HG03521 (cell line): Measurements from ENCODE around the gene MYOG.

Source experiments
- ATAC-seq: cut with Tn5 transposase; IDR thresholded peaks from one replicate; pipeline ENCODE4 v1.9.1; 2021; ENCODE audit warnings: mild to moderate bottlenecking, moderate library complexity; ENCODE audit not compliant: unreplicated experiment

Gene MYOG

GRCh38 chr1:203117611-203118575 lies 32.1 kb upstream of the MYOG start:
- no peak for ATAC-seq

- ATAC-seq = no peak
Observed at GRCh38 chr1:203116091-203116820, 30.4 kb upstream of the MYOG start.

GRCh38 chr1:203114202-203114601 lies 28.4 kb upstream of the MYOG start:
- no peak for ATAC-seq

GRCh38 chr1:203113308-203113707 lies 27.5 kb upstream of the MYOG start:
- ATAC-seq = no peak

GRCh38 chr1:203112475-203112874 lies 26.7 kb upstream of the MYOG start:
- no peak for ATAC-seq

GRCh38 chr1:203104789-203105390 lies 19.1 kb upstream of the MYOG start:
- no peak for ATAC-seq

GRCh38 chr1:203103829-203104495 lies 18.1 kb upstream of the MYOG start:
- ATAC-seq = no peak

GRCh38 chr1:203103216-203103615 lies 17.4 kb upstream of the MYOG start:
- ATAC-seq = no peak

- ATAC-seq = no peak
Observed at GRCh38 chr1:203101813-203102634, 16.2 kb upstream of the MYOG start.

- no peak for ATAC-seq
Observed at GRCh38 chr1:203100516-203100869, 14.7 kb upstream of the MYOG start.

- no peak for ATAC-seq
Observed at GRCh38 chr1:203099805-203100515, 14.1 kb upstream of the MYOG start.

- no peak for ATAC-seq
Observed at GRCh38 chr1:203098914-203099520, 13.2 kb upstream of the MYOG start.

GRCh38 chr1:203098445-203098844 lies 12.6 kb upstream of the MYOG start:
- no peak for ATAC-seq

- no peak for ATAC-seq
Observed at GRCh38 chr1:203097001-203097400, 11.2 kb upstream of the MYOG start.

- ATAC-seq = no peak
Observed at GRCh38 chr1:203096566-203096965, 10.8 kb upstream of the MYOG start.

GRCh38 chr1:203095061-203095690 lies 9.4 kb upstream of the MYOG start:
- ATAC-seq = no peak

- no peak for ATAC-seq
Observed at GRCh38 chr1:203093754-203094410, 8.1 kb upstream of the MYOG start.

GRCh38 chr1:203091761-203092330 lies 6.0 kb upstream of the MYOG start:
- ATAC-seq = no peak
